Brain microvascular endothelial cell (primary cell): Measurements from ENCODE around the gene TEX26.
A peak's percentile ranks its signal among the peaks of the same experiment; 100 is the strongest.

Source experiments
- DNase-seq: peaks from one replicate; pipeline ENCODE4 v3.0.0-alpha.2; 2020
- H3K27ac ChIP-seq: fragments of 250-450 bp; sonication (Bioruptor Pico); 2 replicates; pipeline ENCODE4 v1.5.1; 2020; ENCODE audit warnings: mild to moderate bottlenecking, moderate library complexity
- H3K27me3 ChIP-seq: fragments of 250-450 bp; sonication (Bioruptor Pico); replicated peaks from 2 replicates; pipeline ENCODE4 v1.5.1; 2020; ENCODE audit warnings: mild to moderate bottlenecking
- H3K36me3 ChIP-seq: fragments of 250-450 bp; sonication (Bioruptor Pico); replicated peaks from 2 replicates; pipeline ENCODE4 v1.5.1; 2020; ENCODE audit warnings: mild to moderate bottlenecking
- H3K4me3 ChIP-seq: 2 replicates; pipeline ENCODE4 v1.5.1; 2011; ENCODE audit warnings: low read depth, mild to moderate bottlenecking, control low read depth, low read length, moderate library complexity
- in situ Hi-C: cut with HindIII; loops from 2 replicates; pipeline ENCODE4 v1.10.0; 2017; ENCODE audit warnings: low sequenced_read_pairs, low pct_ligation_motif_present
- TF ChIP-seq, protein P1 (sequence below): IDR thresholded peaks from 2 replicates; pipeline ENCODE4 v1.5.1; 2011; ENCODE audit warnings: low read depth, mild to moderate bottlenecking, moderate library complexity, low read length, control low read depth, inconsistent platforms; ENCODE audit errors: missing control alignments

The TEX26 gene

GRCh38 chr13:31005066-31005465, 72.6 kb downstream of the TEX26 start:
- in situ Hi-C loops = no loop called here
- TF ChIP-seq, protein P1, sequence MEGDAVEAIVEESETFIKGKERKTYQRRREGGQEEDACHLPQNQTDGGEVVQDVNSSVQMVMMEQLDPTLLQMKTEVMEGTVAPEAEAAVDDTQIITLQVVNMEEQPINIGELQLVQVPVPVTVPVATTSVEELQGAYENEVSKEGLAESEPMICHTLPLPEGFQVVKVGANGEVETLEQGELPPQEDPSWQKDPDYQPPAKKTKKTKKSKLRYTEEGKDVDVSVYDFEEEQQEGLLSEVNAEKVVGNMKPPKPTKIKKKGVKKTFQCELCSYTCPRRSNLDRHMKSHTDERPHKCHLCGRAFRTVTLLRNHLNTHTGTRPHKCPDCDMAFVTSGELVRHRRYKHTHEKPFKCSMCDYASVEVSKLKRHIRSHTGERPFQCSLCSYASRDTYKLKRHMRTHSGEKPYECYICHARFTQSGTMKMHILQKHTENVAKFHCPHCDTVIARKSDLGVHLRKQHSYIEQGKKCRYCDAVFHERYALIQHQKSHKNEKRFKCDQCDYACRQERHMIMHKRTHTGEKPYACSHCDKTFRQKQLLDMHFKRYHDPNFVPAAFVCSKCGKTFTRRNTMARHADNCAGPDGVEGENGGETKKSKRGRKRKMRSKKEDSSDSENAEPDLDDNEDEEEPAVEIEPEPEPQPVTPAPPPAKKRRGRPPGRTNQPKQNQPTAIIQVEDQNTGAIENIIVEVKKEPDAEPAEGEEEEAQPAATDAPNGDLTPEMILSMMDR = no peak
- H3K27me3 ChIP-seq = peaks cover 2% of the 10 kb centered on the region
- DNase-seq = no peak
- no peak overlapping the region for H3K4me3 ChIP-seq
- no peaks in the 10 kb centered on the region for H3K36me3 ChIP-seq
- H3K27ac ChIP-seq = no peak overlapping the region

- TF ChIP-seq, protein P1 = no peak
- Histone ChIP-seq H3K36me3 (no peaks in the 10 kb centered on the region), H3K27ac (no peak overlapping the region), H3K4me3 (no peak overlapping the region), H3K27me3 (no peaks in the 10 kb centered on the region)
- in situ Hi-C loops = no loop called here
- DNase-seq = no peak
Measured at GRCh38 chr13:31007417-31007816, 75.0 kb downstream of the TEX26 start.

GRCh38 chr13:31008400-31009115, 76.1 kb downstream of the TEX26 start:
- Histone ChIP-seq H3K27ac (no peak overlapping the region), H3K36me3 (no peaks in the 10 kb centered on the region), H3K27me3 (no peaks in the 10 kb centered on the region), H3K4me3 (no peak overlapping the region)
- in situ Hi-C loops = no loop called here
- DNase-seq = peak; percentile 43
- TF ChIP-seq, protein P1 = peak; percentile 5

GRCh38 chr13:31009166-31009565, 76.7 kb downstream of the TEX26 start:
- DNase-seq = peak; percentile 22
- TF ChIP-seq, protein P1 = no peak
- no peaks in the 10 kb centered on the region for H3K36me3 ChIP-seq
- H3K27ac ChIP-seq = no peak overlapping the region
- in situ Hi-C loops = no loop called here
- H3K27me3 ChIP-seq = no peaks in the 10 kb centered on the region
- H3K4me3 ChIP-seq = no peak overlapping the region

- H3K4me3 ChIP-seq = no peak overlapping the region
- H3K36me3 ChIP-seq = no peaks in the 10 kb centered on the region
- TF ChIP-seq, protein P1 = no peak
- H3K27ac ChIP-seq = no peak overlapping the region
- in situ Hi-C loops = no loop called here
- no peak for DNase-seq
- H3K27me3 ChIP-seq = no peaks in the 10 kb centered on the region
Measured at GRCh38 chr13:31010296-31010695, 77.8 kb downstream of the TEX26 start.
